Measurements from ENCODE around the gene RNF13. TPM values are rescaled to one million over a fixed set of nuclear protein-coding genes. Genes with fewer than 3 reads are reported as not detected.

The RNF13 gene
- total RNA-seq, 1 donor from 2014 or later, result 49.9 TPM

DNA sequence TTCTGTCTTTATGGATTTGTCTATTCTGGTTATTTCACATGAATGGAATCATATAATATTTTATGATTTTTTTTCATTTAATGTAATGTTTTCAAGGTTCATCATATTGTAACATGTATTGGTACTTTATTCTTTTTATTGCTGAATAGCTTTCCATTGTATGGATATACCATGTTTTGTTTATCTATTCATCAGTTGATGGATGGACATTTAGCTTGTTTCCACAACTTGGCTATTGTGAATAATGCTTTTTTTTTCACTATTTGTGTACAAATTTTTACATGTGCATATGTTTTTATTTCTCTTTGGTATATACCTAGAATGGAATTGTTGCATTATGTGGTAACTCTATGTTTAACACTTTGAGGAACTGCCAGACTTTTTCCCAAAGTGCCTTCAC lies 93.0 kb downstream of the RNF13 start:
- Histone ChIP-seq H3K36me3 (ENCODE audit: insufficient read depth, low read length) (no peaks in the 10 kb centered on the region), H3K4me3 (ENCODE audit: insufficient read depth, low read depth, low read length) (no peak overlapping the region), H3K9ac (ENCODE audit: low read length) (no peak overlapping the region), H3K27me3 (ENCODE audit: insufficient read depth, low read length) (no peaks in the 10 kb centered on the region), H4K20me1 (ENCODE audit: insufficient read depth, low read length) (no peaks in the 10 kb centered on the region), H3K9me3 (ENCODE audit: insufficient read depth, low read depth, low read length) (no peaks in the 10 kb centered on the region), H3K4me1 (ENCODE audit: insufficient read depth, low read length) (no peaks in the 10 kb centered on the region), H3K27ac (ENCODE audit: low read depth, low read length) (no peak overlapping the region), H2AFZ (ENCODE audit: low read depth, low read length) (no peak overlapping the region), H3K4me2 (ENCODE audit: low read length) (no peak overlapping the region), H3K79me2 (ENCODE audit: insufficient read depth, low read length) (no peaks in the 10 kb centered on the region)
- peaks cover 1% of the 10 kb centered on the region for H3K36me3 Mint-ChIP-seq (ENCODE audit: low read depth, unreplicated experiment)
- no peaks in the 10 kb centered on the region for H3K27me3 Mint-ChIP-seq (ENCODE audit: low read depth, unreplicated experiment)
- H3K4me1 Mint-ChIP-seq (ENCODE audit: low read depth, unreplicated experiment), result peaks cover 4% of the 10 kb centered on the region
- H3K27ac Mint-ChIP-seq (ENCODE audit: unreplicated experiment), result no peak overlapping the region
- H3K9me3 Mint-ChIP-seq (ENCODE audit: unreplicated experiment), result no peaks in the 10 kb centered on the region
- H3K4me3 Mint-ChIP-seq (ENCODE audit: unreplicated experiment), result no peak overlapping the region
- no peak for FAIRE-seq
- DNase-seq (ENCODE audit: low read depth), result no peak
- no peak for TF ChIP-seq EZH2 (IDR thresholded peaks at IDR 0.05; ENCODE audit: insufficient read depth, low read length)
- no peak for TF ChIP-seq CTCF (IDR thresholded peaks at IDR 0.05; ENCODE audit: insufficient read depth, low read depth, low read length)

- Mint-ChIP-seq H3K4me3 (ENCODE audit: unreplicated experiment) (no peak overlapping the region), H3K9me3 (ENCODE audit: unreplicated experiment) (no peaks in the 10 kb centered on the region), H3K27ac (ENCODE audit: unreplicated experiment) (no peak overlapping the region), H3K4me1 (ENCODE audit: low read depth, unreplicated experiment) (peaks cover 4% of the 10 kb centered on the region), H3K27me3 (ENCODE audit: low read depth, unreplicated experiment) (no peaks in the 10 kb centered on the region), H3K36me3 (ENCODE audit: low read depth, unreplicated experiment) (peaks cover 1% of the 10 kb centered on the region)
- H2AFZ ChIP-seq (ENCODE audit: low read depth, low read length), result no peak overlapping the region
- no peak overlapping the region for H3K27ac ChIP-seq (ENCODE audit: low read depth, low read length)
- no peaks in the 10 kb centered on the region for H4K20me1 ChIP-seq (ENCODE audit: insufficient read depth, low read length)
- H3K4me2 ChIP-seq (ENCODE audit: low read length), result no peak overlapping the region
- no peaks in the 10 kb centered on the region for H3K27me3 ChIP-seq (ENCODE audit: insufficient read depth, low read length)
- TF ChIP-seq EZH2 (IDR thresholded peaks at IDR 0.05; ENCODE audit: insufficient read depth, low read length) (no peak), CTCF (IDR thresholded peaks at IDR 0.05; ENCODE audit: insufficient read depth, low read depth, low read length) (no peak)
- H3K4me3 ChIP-seq (ENCODE audit: insufficient read depth, low read depth, low read length), result no peak overlapping the region
- FAIRE-seq, result no peak
- DNase-seq (ENCODE audit: low read depth), result no peak
- H3K79me2 ChIP-seq (ENCODE audit: insufficient read depth, low read length), result no peaks in the 10 kb centered on the region
- H3K9me3 ChIP-seq (ENCODE audit: insufficient read depth, low read depth, low read length), result no peaks in the 10 kb centered on the region
- H3K4me1 ChIP-seq (ENCODE audit: insufficient read depth, low read length), result no peaks in the 10 kb centered on the region
- no peak overlapping the region for H3K9ac ChIP-seq (ENCODE audit: low read length)
- no peaks in the 10 kb centered on the region for H3K36me3 ChIP-seq (ENCODE audit: insufficient read depth, low read length)
These were observed 95.5 kb downstream of the RNF13 start for GRCh38 chr3:149908424-149908957.

DNA sequence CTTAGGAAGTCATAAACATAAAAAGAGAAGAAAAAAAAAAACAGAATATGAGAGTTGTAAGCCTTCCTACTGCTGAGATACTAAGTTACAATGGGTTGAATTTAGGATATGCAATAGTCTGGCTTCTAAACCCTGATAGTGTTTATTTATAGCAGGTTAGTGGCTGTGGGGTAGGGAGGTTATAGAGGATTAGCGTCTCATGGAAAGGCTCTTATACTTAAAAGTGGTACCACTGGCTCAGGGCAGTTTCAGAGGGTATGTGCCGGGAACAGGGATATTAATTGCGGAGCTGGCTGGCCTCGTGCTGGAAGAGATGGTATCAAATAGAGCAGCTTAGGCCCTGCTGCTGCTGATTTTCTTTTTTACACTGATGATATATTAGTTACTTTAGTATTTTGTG lies 96.9 kb downstream of the RNF13 start:
- TF ChIP-seq EZH2 (IDR thresholded peaks at IDR 0.05; ENCODE audit: insufficient read depth, low read length), result no peak
- no peak for TF ChIP-seq CTCF (IDR thresholded peaks at IDR 0.05; ENCODE audit: insufficient read depth, low read depth, low read length)
- Histone ChIP-seq H3K27me3 (ENCODE audit: insufficient read depth, low read length) (no peaks in the 10 kb centered on the region), H3K79me2 (ENCODE audit: insufficient read depth, low read length) (no peaks in the 10 kb centered on the region), H2AFZ (ENCODE audit: low read depth, low read length) (no peak overlapping the region), H3K9me3 (ENCODE audit: insufficient read depth, low read depth, low read length) (no peaks in the 10 kb centered on the region), H3K4me1 (ENCODE audit: insufficient read depth, low read length) (no peaks in the 10 kb centered on the region), H3K36me3 (ENCODE audit: insufficient read depth, low read length) (no peaks in the 10 kb centered on the region), H3K4me2 (ENCODE audit: low read length) (no peak overlapping the region), H3K27ac (ENCODE audit: low read depth, low read length) (no peak overlapping the region), H4K20me1 (ENCODE audit: insufficient read depth, low read length) (no peaks in the 10 kb centered on the region), H3K9ac (ENCODE audit: low read length) (no peak overlapping the region), H3K4me3 (ENCODE audit: insufficient read depth, low read depth, low read length) (no peak overlapping the region)
- H3K27me3 Mint-ChIP-seq (ENCODE audit: low read depth, unreplicated experiment), result no peaks in the 10 kb centered on the region
- no peaks in the 10 kb centered on the region for H3K9me3 Mint-ChIP-seq (ENCODE audit: unreplicated experiment)
- FAIRE-seq (no peak), DNase-seq (ENCODE audit: low read depth) (no peak)
- H3K4me3 Mint-ChIP-seq (ENCODE audit: unreplicated experiment), result no peak overlapping the region
- no peak overlapping the region for H3K27ac Mint-ChIP-seq (ENCODE audit: unreplicated experiment)
- H3K36me3 Mint-ChIP-seq (ENCODE audit: low read depth, unreplicated experiment), result peaks cover 1% of the 10 kb centered on the region
- H3K4me1 Mint-ChIP-seq (ENCODE audit: low read depth, unreplicated experiment), result peaks cover 4% of the 10 kb centered on the region
